BLaER1 treated with 17β-estradiol and CSF1 and Interleukin-3, amounts not matched to agents 10 nM and 100 nM (cell line): ENCODE data around the gene PIAS4.

ENCODE experiments used
- H3K27ac ChIP-seq, 11 experiments: shearing (Covaris generic); formaldehyde crosslinking; 2 replicates each; pipeline ENCODE4 v1.8.1; 2022
- H3K27me3 ChIP-seq, 11 experiments: shearing (Covaris generic); formaldehyde crosslinking; 2 replicates each; pipeline ENCODE4 v1.8.1; 2022
- H3K36me3 ChIP-seq, 11 experiments: shearing (Covaris generic); formaldehyde crosslinking; 2 replicates each; pipeline ENCODE4 v1.8.1; 2022
- H3K4me1 ChIP-seq, 10 experiments: shearing (Covaris generic); formaldehyde crosslinking; 2 replicates each; pipeline ENCODE4 v1.8.1; 2022
- H3K4me2 ChIP-seq, 11 experiments: shearing (Covaris generic); formaldehyde crosslinking; 2 replicates each; pipeline ENCODE4 v1.8.1; 2022
- H3K4me3 ChIP-seq, 10 experiments: shearing (Covaris generic); formaldehyde crosslinking; 2 replicates each; pipeline ENCODE4 v1.8.1; 2022
- H3K9ac ChIP-seq, 11 experiments: shearing (Covaris generic); formaldehyde crosslinking; 2 replicates each; pipeline ENCODE4 v1.8.1; 2022
- H3K9me3 ChIP-seq, 11 experiments: shearing (Covaris generic); formaldehyde crosslinking; replicated peaks in 1 of 11; 2 replicates each; pipeline ENCODE4 v1.8.1; 2022
- H4K20me1 ChIP-seq, 11 experiments: shearing (Covaris generic); formaldehyde crosslinking; 2 replicates each; pipeline ENCODE4 v1.8.1; 2022
- Cebpa-rat ChIP-seq, 11 experiments: shearing (Covaris generic); IDR thresholded peaks; 2 replicates each; pipeline ENCODE4 v1.8.1; 2022

PIAS4 gene

GRCh38 chr19:4075373-4075772, 67.8 kb downstream of the PIAS4 start:
- H3K4me1 ChIP-seq = peaks cover 56 to 87% (median 66%) of the 10 kb centered on the region in 10 experiments
- peak overlapping the region; percentile 50 to 91 (median 72); a peak in 21 of 22 replicates for H3K27ac ChIP-seq
- peak overlapping the region; percentile 3 to 65 (median 48); a peak in 12 of 22 replicates for H3K9ac ChIP-seq
- H4K20me1 ChIP-seq = no peaks in the 10 kb centered on the region
- no peak overlapping the region for H3K4me3 ChIP-seq
- no peaks in the 10 kb centered on the region for H3K9me3 ChIP-seq
- no peak for TF ChIP-seq Cebpa-rat (IDR thresholded peaks at IDR 0.05)
- no peaks in the 10 kb centered on the region for H3K27me3 ChIP-seq
- H3K4me2 ChIP-seq = peak overlapping the region; percentile 49 to 98 (median 89); a peak in 21 of 22 replicates
- H3K36me3 ChIP-seq = no peaks in the 10 kb centered on the region

DNA sequence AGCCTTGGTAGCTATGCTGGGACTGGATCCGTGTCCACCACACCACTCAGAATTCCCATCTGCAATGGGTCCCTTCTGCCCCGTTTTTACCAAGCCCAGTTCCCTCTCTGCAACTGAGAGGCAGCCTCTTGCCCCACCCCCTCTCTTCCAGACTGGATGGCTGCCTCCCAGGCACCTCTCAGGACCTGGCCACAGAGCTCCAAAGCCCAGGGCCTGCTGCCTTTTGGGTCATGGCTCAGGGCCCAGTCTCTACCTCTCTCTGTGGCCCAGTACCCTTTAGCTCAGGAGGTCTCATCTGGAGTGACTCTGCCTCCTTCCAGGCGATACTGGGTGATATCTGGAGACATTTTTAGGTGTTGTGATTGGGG, 69.5 kb downstream of the PIAS4 start:
- Histone ChIP-seq H3K4me1 (peaks cover 56 to 85% (median 71%) of the 10 kb centered on the region in 10 experiments), H3K4me3 (peak overlapping the region in 8 of 10 experiments; percentile 42 to 63 (median 48); a peak in 6 of 20 replicates), H3K36me3 (no peaks in the 10 kb centered on the region), H4K20me1 (no peaks in the 10 kb centered on the region), H3K9ac (peak overlapping the region; percentile 69 to 85 (median 79)), H3K4me2 (peak overlapping the region; percentile 88 to 99 (median 97)), H3K27ac (peak overlapping the region; percentile 74 to 95 (median 88); a peak in 21 of 22 replicates), H3K27me3 (no peaks in the 10 kb centered on the region), H3K9me3 (no peaks in the 10 kb centered on the region)
- no peak for TF ChIP-seq Cebpa-rat (IDR thresholded peaks at IDR 0.05)

GRCh38 chr19:4077800-4078684, 70.5 kb downstream of the PIAS4 start:
- Histone ChIP-seq H3K27me3 (no peaks in the 10 kb centered on the region), H3K27ac (peak overlapping the region; percentile 74 to 95 (median 88)), H3K9me3 (no peaks in the 10 kb centered on the region), H4K20me1 (no peaks in the 10 kb centered on the region), H3K4me1 (peaks cover 60 to 92% (median 81%) of the 10 kb centered on the region in 10 experiments), H3K4me3 (peak overlapping the region; percentile 42 to 63 (median 46); a peak in 18 of 20 replicates), H3K36me3 (no peaks in the 10 kb centered on the region), H3K4me2 (peak overlapping the region; percentile 88 to 99 (median 97)), H3K9ac (peak overlapping the region; percentile 69 to 85 (median 79))
- TF ChIP-seq Cebpa-rat (IDR thresholded peaks at IDR 0.05) = no peak

- peak overlapping the region in 7 of 11 experiments; percentile 9 to 43 (median 28); a peak in 7 of 22 replicates for H3K4me2 ChIP-seq
- no peak overlapping the region for H3K4me3 ChIP-seq
- no peak overlapping the region for H3K9ac ChIP-seq
- no peaks in the 10 kb centered on the region for H3K9me3 ChIP-seq
- no peaks in the 10 kb centered on the region for H4K20me1 ChIP-seq
- no peak for TF ChIP-seq Cebpa-rat (IDR thresholded peaks at IDR 0.05)
- H3K4me1 ChIP-seq = peaks cover 63 to 89% (median 80%) of the 10 kb centered on the region in 10 experiments
- peak overlapping the region in 1 of 11 experiments; percentile 10; a peak in 1 of 22 replicates for H3K27ac ChIP-seq
- H3K27me3 ChIP-seq = no peaks in the 10 kb centered on the region
- H3K36me3 ChIP-seq = no peaks in the 10 kb centered on the region
These were observed 72.9 kb downstream of the PIAS4 start for GRCh38 chr19:4080473-4080872.

- Histone ChIP-seq H3K27ac (peak overlapping the region in 8 of 11 experiments; percentile 10 to 83 (median 52); a peak in 13 of 22 replicates), H4K20me1 (no peaks in the 10 kb centered on the region), H3K9ac (peak overlapping the region in 2 of 11 experiments; percentile 13 to 16; a peak in 1 of 22 replicates), H3K36me3 (no peaks in the 10 kb centered on the region), H3K27me3 (no peaks in the 10 kb centered on the region), H3K9me3 (no peaks in the 10 kb centered on the region), H3K4me1 (peaks cover 59 to 89% (median 79%) of the 10 kb centered on the region in 10 experiments), H3K4me2 (peak overlapping the region in 6 of 11 experiments; percentile 16 to 95 (median 68); a peak in 9 of 22 replicates), H3K4me3 (no peak overlapping the region)
- no peak for TF ChIP-seq Cebpa-rat (IDR thresholded peaks at IDR 0.05)
These were observed 74.0 kb downstream of the PIAS4 start for GRCh38 chr19:4081441-4082129.

GRCh38 chr19:4082172-4082571, 74.6 kb downstream of the PIAS4 start:
- peaks cover 53 to 89% (median 79%) of the 10 kb centered on the region in 10 experiments for H3K4me1 ChIP-seq
- peak overlapping the region in 9 of 11 experiments; percentile 10 to 83 (median 50); a peak in 16 of 22 replicates for H3K27ac ChIP-seq
- peak overlapping the region in 4 of 11 experiments; percentile 13 to 40 (median 16); a peak in 2 of 22 replicates for H3K9ac ChIP-seq
- H3K4me2 ChIP-seq = peak overlapping the region in 7 of 11 experiments; percentile 16 to 95 (median 48); a peak in 9 of 22 replicates
- H3K36me3 ChIP-seq = no peaks in the 10 kb centered on the region
- H3K27me3 ChIP-seq = no peaks in the 10 kb centered on the region
- no peaks in the 10 kb centered on the region for H4K20me1 ChIP-seq
- H3K4me3 ChIP-seq = no peak overlapping the region
- no peaks in the 10 kb centered on the region for H3K9me3 ChIP-seq
- no peak for TF ChIP-seq Cebpa-rat (IDR thresholded peaks at IDR 0.05)

- Histone ChIP-seq H3K36me3 (peaks cover 0 to 6% (median 0%) of the 10 kb centered on the region in 11 experiments; a peak in 4 of 22 replicates), H3K9me3 (no peaks in the 10 kb centered on the region), H3K4me1 (peaks cover 53 to 91% (median 80%) of the 10 kb centered on the region in 10 experiments), H3K4me3 (peak overlapping the region; percentile 30 to 67 (median 53); a peak in 18 of 20 replicates), H4K20me1 (no peaks in the 10 kb centered on the region), H3K27me3 (no peaks in the 10 kb centered on the region), H3K9ac (peak overlapping the region; percentile 57 to 78 (median 73); a peak in 21 of 22 replicates), H3K27ac (peak overlapping the region; percentile 54 to 85 (median 79); a peak in 20 of 22 replicates), H3K4me2 (peak overlapping the region; percentile 88 to 98 (median 93))
- TF ChIP-seq Cebpa-rat (IDR thresholded peaks at IDR 0.05) = no peak
These were observed 76.4 kb downstream of the PIAS4 start for GRCh38 chr19:4083677-4084546.

GRCh38 chr19:4084547-4084877, 77.0 kb downstream of the PIAS4 start:
- peaks cover 0 to 4% (median 0%) of the 10 kb centered on the region in 11 experiments; a peak in 1 of 22 replicates for H4K20me1 ChIP-seq
- H3K4me3 ChIP-seq = peak overlapping the region in 7 of 10 experiments; percentile 45 to 67 (median 54); a peak in 11 of 20 replicates
- H3K27me3 ChIP-seq = no peaks in the 10 kb centered on the region
- peaks cover 0 to 6% (median 0%) of the 10 kb centered on the region in 11 experiments; a peak in 4 of 22 replicates for H3K36me3 ChIP-seq
- H3K4me2 ChIP-seq = peak overlapping the region; percentile 88 to 98 (median 93)
- TF ChIP-seq Cebpa-rat (IDR thresholded peaks at IDR 0.05) = no peak
- peak overlapping the region in 10 of 11 experiments; percentile 65 to 85 (median 80); a peak in 18 of 22 replicates for H3K27ac ChIP-seq
- no peaks in the 10 kb centered on the region for H3K9me3 ChIP-seq
- peak overlapping the region; percentile 57 to 78 (median 73); a peak in 17 of 22 replicates for H3K9ac ChIP-seq
- peaks cover 53 to 91% (median 83%) of the 10 kb centered on the region in 10 experiments for H3K4me1 ChIP-seq
